Trophoblast cell (in vitro differentiated cells and primary cell): Measurements from ENCODE around the gene SEC14L3. TPM values are rescaled to one million over a fixed set of nuclear protein-coding genes. Genes with fewer than 3 reads are reported as not detected.

Experiments used
- DNase-seq, 2 donors: peaks; one replicate each; pipeline ENCODE4 v3.0.0-alpha.2; 2016
- H2AFZ ChIP-seq: 2 replicates; pipeline ENCODE4 v1.6.1; 2013; ENCODE audit warnings: low read length, moderate library complexity, mild to moderate bottlenecking; ENCODE audit not compliant: insufficient read depth, poor library complexity
- H2AK5ac ChIP-seq: 2 replicates; pipeline ENCODE4 v1.6.1; 2013; ENCODE audit warnings: mild to moderate bottlenecking, low read length
- H2BK120ac ChIP-seq: 2 replicates; pipeline ENCODE4 v1.6.1; 2013; ENCODE audit warnings: low read length, mild to moderate bottlenecking, moderate library complexity; ENCODE audit not compliant: insufficient read depth, poor library complexity
- H2BK12ac ChIP-seq: 2 replicates; pipeline ENCODE4 v1.6.1; 2013; ENCODE audit warnings: mild to moderate bottlenecking, low read length, moderate library complexity
- H2BK5ac ChIP-seq: 2 replicates; pipeline ENCODE4 v1.6.1; 2013; ENCODE audit warnings: low read length, low read depth, moderate library complexity, mild to moderate bottlenecking; ENCODE audit not compliant: poor library complexity
- H3K14ac ChIP-seq: 2 replicates; pipeline ENCODE4 v1.6.1; 2013; ENCODE audit warnings: mild to moderate bottlenecking, low read length
- H3K18ac ChIP-seq: 2 replicates; pipeline ENCODE4 v1.6.1; 2013; ENCODE audit warnings: mild to moderate bottlenecking, low read length
- H3K23ac ChIP-seq: 2 replicates; pipeline ENCODE4 v1.6.1; 2013; ENCODE audit warnings: low read length
- H3K27ac ChIP-seq: 2 replicates; pipeline ENCODE4 v1.5.1; 2013; ENCODE audit warnings: low read depth, mild to moderate bottlenecking, inconsistent platforms, low read length, moderate library complexity
- H3K27me3 ChIP-seq: 2 replicates; pipeline ENCODE4 v1.6.1; 2013; ENCODE audit warnings: inconsistent platforms, mild to moderate bottlenecking, low read length, moderate library complexity; ENCODE audit not compliant: insufficient read depth
- H3K36me3 ChIP-seq, 2 experiments: 1 replicate in 1 of 2; 2 replicates in 1 of 2; pipeline ENCODE4 v1.6.1; 2013; ENCODE audit warnings: low read length in 2 of 2, mild to moderate bottlenecking in 2 of 2, moderate library complexity in 1 of 2; ENCODE audit not compliant: insufficient read depth in 2 of 2, control insufficient read depth in 1 of 2
- H3K4ac ChIP-seq: 2 replicates; pipeline ENCODE4 v1.6.1; 2013; ENCODE audit warnings: low read depth, mild to moderate bottlenecking, low read length, moderate library complexity
- H3K4me1 ChIP-seq, 2 experiments: 1 replicate in 1 of 2; 2 replicates in 1 of 2; pipeline ENCODE4 v1.6.1; 2013; ENCODE audit warnings: low read length in 2 of 2, mild to moderate bottlenecking in 2 of 2, moderate library complexity in 1 of 2; ENCODE audit not compliant: insufficient read depth in 2 of 2, control insufficient read depth in 1 of 2
- H3K4me2 ChIP-seq: 2 replicates; pipeline ENCODE4 v1.6.1; 2013; ENCODE audit warnings: inconsistent platforms, mild to moderate bottlenecking, low read length, moderate library complexity
- H3K4me3 ChIP-seq: 2 replicates; pipeline ENCODE4 v1.5.1; 2013; ENCODE audit warnings: mild to moderate bottlenecking, low read depth, low read length, inconsistent platforms
- H3K79me1 ChIP-seq: one replicate; pipeline ENCODE4 v1.6.1; 2013; ENCODE audit warnings: low read length
- H3K79me2 ChIP-seq: 2 replicates; pipeline ENCODE4 v1.6.1; 2013; ENCODE audit warnings: low read length, mild to moderate bottlenecking; ENCODE audit not compliant: control insufficient read depth, insufficient read depth, poor library complexity
- H3K9ac ChIP-seq: 2 replicates; pipeline ENCODE4 v1.6.1; 2013; ENCODE audit warnings: mild to moderate bottlenecking, low read length
- H3K9me3 ChIP-seq: 2 replicates; pipeline ENCODE4 v1.6.1; 2013; ENCODE audit warnings: low read depth, mild to moderate bottlenecking, control low read depth, inconsistent platforms, low read length; ENCODE audit not compliant: insufficient read depth
- H4K12ac ChIP-seq: 2 replicates; pipeline ENCODE4 v1.6.1; 2013; ENCODE audit warnings: low read depth, mild to moderate bottlenecking, low read length, moderate library complexity
- H4K8ac ChIP-seq: 2 replicates; pipeline ENCODE4 v1.6.1; 2013; ENCODE audit warnings: low read depth, mild to moderate bottlenecking, low read length, moderate library complexity
- H4K91ac ChIP-seq: one replicate; pipeline ENCODE4 v1.6.1; 2013; ENCODE audit warnings: low read depth, mild to moderate bottlenecking, low read length, moderate library complexity
- WGBS: extraction: QIAGEN DNeasy Blood & Tissue Kit; methylation state at CpG from one replicate; pipeline ENCODE4 v1.1.7; 2013; ENCODE audit warnings: missing lambda C conversion rate; ENCODE audit not compliant: insufficient read length, insufficient coverage; ENCODE audit errors: extremely low coverage; 5-methylcytosine and 5-hydroxymethylcytosine counted together
- polyA plus RNA-seq: library from polyadenylated mRNA; stranded (reverse); fragments of 200-250 nt; gene quantifications from 2 replicates; pipeline ENCODE4 v1.2.3, GENCODE V29; 2013

SEC14L3 gene
- not detected in 2 replicates for polyA plus RNA-seq

GRCh38 chr22:30471616-30472318 lies at the start of gene SEC14L3:
SEC14L3 (minus strand) TSS chr22:30472017; CDS start chr22:30471958, 59 bp downstream.
- Histone ChIP-seq H3K14ac (no peak within 1 kb of the TSS), H3K4me2 (no peak within 1 kb of the TSS), H2BK120ac (no peak within 1 kb of the TSS), H3K18ac (no peak within 1 kb of the TSS), H2BK5ac (no peak within 1 kb of the TSS), H2BK12ac (no peak within 1 kb of the TSS), H3K79me1 (no peaks in the 10 kb centered on the region), H2AFZ (no peak within 1 kb of the TSS), H3K79me2 (no peaks in the 10 kb centered on the region), H3K27ac (no peak within 1 kb of the TSS), H3K4ac (no peak within 1 kb of the TSS), H2AK5ac (no peak within 1 kb of the TSS), H3K4me3 (no peak within 1 kb of the TSS), H4K8ac (no peak within 1 kb of the TSS), H3K36me3 (no peaks in the 10 kb centered on the region), H3K9me3 (peaks cover 2% of the 10 kb centered on the region), H3K27me3 (peaks cover 2% of the 10 kb centered on the region), H3K23ac (no peak within 1 kb of the TSS), H3K9ac (no peak within 1 kb of the TSS), H3K4me1 (no peaks in the 10 kb centered on the region), H4K12ac (no peak within 1 kb of the TSS), H4K91ac (no peak within 1 kb of the TSS)
- no peak for DNase-seq
- no CpG with 5 or more reads among the region's 13 CpGs for WGBS

GRCh38 chr22:30519842-30520425 lies 48.1 kb upstream of the SEC14L3 start:
- no peak for DNase-seq
- no peak overlapping the region for H2AK5ac ChIP-seq
- no peak overlapping the region for H3K4me2 ChIP-seq
- H4K8ac ChIP-seq: no peak overlapping the region
- no peak overlapping the region for H3K14ac ChIP-seq
- H4K12ac ChIP-seq: no peak overlapping the region
- no peaks in the 10 kb centered on the region for H3K79me1 ChIP-seq
- H2AFZ ChIP-seq: no peak overlapping the region
- WGBS: no CpG with 5 or more reads among the region's 7 CpGs
- no peak overlapping the region for H3K9ac ChIP-seq
- no peak overlapping the region for H3K4ac ChIP-seq
- H2BK5ac ChIP-seq: no peak overlapping the region
- peaks cover 4% of the 10 kb centered on the region for H3K9me3 ChIP-seq
- H3K27me3 ChIP-seq: no peaks in the 10 kb centered on the region
- no peak overlapping the region for H3K27ac ChIP-seq
- H3K4me1 ChIP-seq: peaks cover 0 to 1% of the 10 kb centered on the region in 2 experiments
- no peak overlapping the region for H2BK120ac ChIP-seq
- no peak overlapping the region for H4K91ac ChIP-seq
- no peak overlapping the region for H2BK12ac ChIP-seq
- no peak overlapping the region for H3K23ac ChIP-seq
- no peaks in the 10 kb centered on the region for H3K79me2 ChIP-seq
- H3K36me3 ChIP-seq: no peaks in the 10 kb centered on the region
- H3K18ac ChIP-seq: no peak overlapping the region
- H3K4me3 ChIP-seq: no peak overlapping the region

GRCh38 chr22:30516731-30517130 lies 44.9 kb upstream of the SEC14L3 start:
- no peak overlapping the region for H2AK5ac ChIP-seq
- no CpG with 5 or more reads among the region's 5 CpGs for WGBS
- H2BK5ac ChIP-seq: no peak overlapping the region
- H2BK120ac ChIP-seq: no peak overlapping the region
- H4K91ac ChIP-seq: no peak overlapping the region
- no peaks in the 10 kb centered on the region for H3K79me1 ChIP-seq
- H3K18ac ChIP-seq: no peak overlapping the region
- H3K27me3 ChIP-seq: no peaks in the 10 kb centered on the region
- H3K14ac ChIP-seq: no peak overlapping the region
- no peak overlapping the region for H3K9ac ChIP-seq
- no peak overlapping the region for H2BK12ac ChIP-seq
- no peaks in the 10 kb centered on the region for H3K36me3 ChIP-seq
- no peak overlapping the region for H3K4me2 ChIP-seq
- H3K4ac ChIP-seq: no peak overlapping the region
- no peak overlapping the region for H3K4me3 ChIP-seq
- no peak overlapping the region for H4K12ac ChIP-seq
- no peak overlapping the region for H2AFZ ChIP-seq
- peaks cover 11% of the 10 kb centered on the region for H3K9me3 ChIP-seq
- no peaks in the 10 kb centered on the region for H3K79me2 ChIP-seq
- H3K23ac ChIP-seq: no peak overlapping the region
- no peak for DNase-seq
- H3K4me1 ChIP-seq: peaks cover 0 to 1% of the 10 kb centered on the region in 2 experiments
- H3K27ac ChIP-seq: no peak overlapping the region
- H4K8ac ChIP-seq: no peak overlapping the region

- WGBS: no CpG with 5 or more reads among the region's 6 CpGs
- H3K27ac ChIP-seq: no peak overlapping the region
- H2AK5ac ChIP-seq: no peak overlapping the region
These were observed 44.5 kb upstream of the SEC14L3 start for GRCh38 chr22:30516273-30516672.

More at GRCh38 chr22:30516273-30516672, 44.5 kb upstream of the SEC14L3 start:
- Histone ChIP-seq H3K18ac (no peak overlapping the region), H3K9me3 (peaks cover 12% of the 10 kb centered on the region), H2BK5ac (no peak overlapping the region), H3K4me3 (no peak overlapping the region), H2AFZ (no peak overlapping the region), H3K27me3 (no peaks in the 10 kb centered on the region), H3K79me1 (no peaks in the 10 kb centered on the region), H3K9ac (no peak overlapping the region), H4K91ac (no peak overlapping the region), H3K14ac (no peak overlapping the region), H3K4me2 (no peak overlapping the region), H3K23ac (no peak overlapping the region), H3K79me2 (no peaks in the 10 kb centered on the region), H3K4me1 (peaks cover 0 to 1% of the 10 kb centered on the region in 2 experiments), H4K12ac (no peak overlapping the region), H2BK12ac (no peak overlapping the region), H4K8ac (no peak overlapping the region), H3K4ac (no peak overlapping the region), H2BK120ac (no peak overlapping the region), H3K36me3 (no peaks in the 10 kb centered on the region)
- DNase-seq: peak in 1 of 2 donors; percentile 24
